ELF-1 (cell line): Measurements from ENCODE around the gene ELL.
A peak's percentile ranks its signal among the peaks of the same experiment; 100 is the strongest.

Experiments
- DNase-seq: peaks from one replicate; pipeline ENCODE4 v3.0.0-alpha.2; 2016; ENCODE audit warnings: low read depth, low spot score

ELL gene

GRCh38 chr19:18490728-18491127, 31.1 kb downstream of the ELL start:
- DNase-seq = no peak

GRCh38 chr19:18489627-18490184, 32.2 kb downstream of the ELL start:
- no peak for DNase-seq

DNA sequence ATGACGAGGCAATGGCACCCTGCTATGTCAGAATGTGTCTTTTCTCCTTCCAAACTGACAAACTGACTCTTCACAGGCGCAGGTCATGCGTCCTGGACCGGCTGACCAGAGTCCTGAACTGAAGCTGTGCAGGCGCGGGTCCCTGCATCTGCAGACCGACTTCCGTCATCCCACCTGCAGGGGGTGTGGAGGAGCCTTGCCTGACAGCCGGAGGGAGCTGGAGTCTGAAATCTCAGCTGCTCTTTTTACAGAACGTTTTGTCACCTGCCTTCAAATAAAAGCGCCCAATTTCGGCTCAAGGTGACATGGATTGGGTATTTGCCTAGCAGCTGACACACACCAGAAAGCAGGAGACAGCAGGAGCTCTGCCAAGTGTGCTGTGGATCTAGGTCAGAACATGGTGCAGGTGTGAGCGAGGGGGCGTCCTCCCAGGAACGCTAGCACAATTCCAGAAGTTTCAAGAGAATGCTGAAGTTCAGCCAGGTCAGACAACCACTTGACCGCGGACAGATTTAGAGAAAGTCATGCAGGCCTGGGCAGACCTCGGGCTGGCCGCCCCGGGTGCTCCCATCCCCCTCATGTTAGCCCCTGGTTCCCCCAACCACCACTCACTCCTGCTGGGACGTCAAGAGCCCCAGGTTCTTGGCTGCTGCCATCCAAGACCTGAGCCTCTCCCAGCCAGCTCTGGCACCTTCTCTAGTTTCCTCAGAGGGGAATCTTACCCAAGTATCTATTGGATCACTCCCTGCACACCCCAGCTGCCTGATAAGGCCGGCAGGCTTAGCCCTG, 32.8 kb downstream of the ELL start:
- peak; percentile 78 for DNase-seq

GRCh38 chr19:18488403-18488723, 33.5 kb downstream of the ELL start:
- DNase-seq = no peak

DNA sequence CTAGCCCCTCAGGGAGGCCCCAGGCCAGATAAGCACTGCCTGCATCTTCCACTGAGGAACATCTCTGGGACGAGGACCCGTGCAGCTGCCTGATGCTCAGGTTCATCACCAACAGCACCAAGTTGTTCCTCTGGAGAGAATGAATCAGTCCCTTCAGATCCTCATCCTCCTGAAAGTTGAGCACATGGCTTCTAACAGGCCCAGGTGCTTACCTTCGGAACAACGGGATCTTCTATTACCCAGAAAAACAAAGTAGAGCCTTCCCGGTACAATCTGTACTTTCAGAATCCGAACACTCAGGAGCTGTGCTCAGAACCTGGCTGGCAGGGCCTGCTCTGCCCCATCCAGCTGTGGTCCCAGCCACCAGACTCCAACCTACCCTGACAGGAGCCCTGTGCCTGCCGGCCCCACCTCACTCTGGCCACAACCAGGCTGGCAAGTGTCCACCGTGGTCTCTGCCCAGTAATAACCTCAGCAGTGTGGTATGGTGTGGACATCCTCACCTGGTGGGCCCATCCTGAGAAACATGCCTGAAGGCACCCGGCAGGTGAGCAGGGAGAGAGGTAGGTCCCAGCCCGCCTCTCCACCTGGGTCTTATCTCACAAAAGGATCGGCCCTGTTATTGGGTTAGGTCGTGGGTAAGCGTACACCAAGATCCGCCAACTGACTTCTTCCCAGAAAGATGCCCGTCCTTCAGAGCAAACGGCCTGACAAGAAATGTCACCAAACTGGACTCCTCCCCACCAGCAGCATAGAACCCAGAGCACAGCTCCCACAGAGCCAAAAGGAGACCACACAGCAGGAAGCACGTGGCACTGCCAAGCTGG, 34.1 kb downstream of the ELL start:
- no peak for DNase-seq

DNA sequence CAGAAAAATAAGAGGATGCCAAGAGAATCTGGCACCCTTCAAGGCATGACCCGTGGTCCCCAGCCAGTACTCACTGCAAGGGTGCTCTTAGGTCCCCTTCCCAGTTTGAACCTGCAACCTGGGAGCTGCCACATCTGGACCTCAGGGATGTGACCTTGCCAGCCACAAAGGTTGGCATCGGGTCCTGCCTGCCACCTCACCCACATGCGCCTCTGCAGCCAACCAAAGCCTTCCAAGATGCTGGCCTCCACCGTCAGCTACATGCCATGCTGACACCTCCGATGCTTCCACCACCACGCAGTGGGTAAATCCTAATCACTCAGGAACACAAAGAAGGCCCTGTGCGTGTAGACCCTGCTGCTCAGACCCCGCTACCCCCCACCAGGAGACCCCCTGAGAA, 35.1 kb downstream of the ELL start:
- DNase-seq = no peak

DNA sequence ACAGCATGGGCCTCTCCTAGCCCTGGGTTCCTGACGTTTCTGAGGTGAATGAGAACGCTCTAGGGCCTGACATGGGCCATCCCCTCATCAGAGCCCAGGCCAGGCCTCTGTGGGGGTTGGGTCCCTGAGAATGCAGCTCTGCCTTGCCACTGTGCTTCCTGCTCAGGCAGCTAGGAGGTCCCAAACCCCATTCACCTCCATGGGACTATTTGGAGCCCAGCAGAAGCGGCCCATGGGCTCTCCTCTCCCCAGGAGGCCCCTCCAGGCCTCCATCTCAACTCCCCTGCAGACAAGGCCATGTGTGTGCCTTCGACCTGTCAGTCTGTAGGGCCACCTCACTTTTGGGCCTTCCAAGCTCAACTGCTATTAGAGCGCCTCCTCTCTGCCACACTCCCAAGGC, 36.9 kb downstream of the ELL start:
- DNase-seq = no peak

DNA sequence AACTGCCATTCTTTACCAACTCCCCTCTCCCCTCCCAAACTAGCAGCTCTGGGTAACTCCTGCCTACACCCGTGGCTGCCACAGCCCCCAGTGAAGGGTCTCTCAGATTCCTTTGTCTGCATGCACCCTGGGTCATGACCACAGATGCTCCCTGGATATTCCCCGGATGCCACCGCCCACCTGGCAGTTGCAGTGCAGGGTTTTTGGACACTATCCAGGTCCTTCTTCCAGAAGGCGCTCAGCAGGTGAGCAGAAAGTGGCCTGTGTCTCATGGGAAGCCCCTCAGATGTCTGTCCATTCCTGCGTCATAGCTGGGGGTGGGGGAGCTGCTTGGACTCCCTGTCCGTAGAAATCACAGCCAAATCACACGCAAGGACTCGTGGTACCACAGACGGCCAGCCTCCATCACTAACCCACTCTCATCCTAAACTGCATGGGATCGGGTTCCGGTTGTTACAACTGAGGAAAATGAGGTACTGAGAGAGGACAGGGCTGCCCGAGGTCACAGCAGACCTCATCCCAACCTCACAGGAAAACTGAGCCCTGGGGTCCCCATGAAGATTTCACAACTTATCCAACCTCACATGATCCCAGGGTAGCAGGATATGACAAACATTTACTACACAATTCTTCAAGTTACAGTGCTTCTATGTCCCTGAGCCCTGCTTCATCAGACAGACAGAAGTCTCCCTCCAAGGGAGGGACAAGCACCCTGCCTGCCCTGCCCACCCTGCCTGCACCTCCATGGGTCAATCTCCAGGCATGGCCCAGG, 38.6 kb downstream of the ELL start:
- no peak for DNase-seq

- DNase-seq = no peak
Measured at GRCh38 chr19:18481505-18482222, 40.2 kb downstream of the ELL start.

- DNase-seq = no peak
Measured at GRCh38 chr19:18480006-18480691, 41.7 kb downstream of the ELL start.

DNA sequence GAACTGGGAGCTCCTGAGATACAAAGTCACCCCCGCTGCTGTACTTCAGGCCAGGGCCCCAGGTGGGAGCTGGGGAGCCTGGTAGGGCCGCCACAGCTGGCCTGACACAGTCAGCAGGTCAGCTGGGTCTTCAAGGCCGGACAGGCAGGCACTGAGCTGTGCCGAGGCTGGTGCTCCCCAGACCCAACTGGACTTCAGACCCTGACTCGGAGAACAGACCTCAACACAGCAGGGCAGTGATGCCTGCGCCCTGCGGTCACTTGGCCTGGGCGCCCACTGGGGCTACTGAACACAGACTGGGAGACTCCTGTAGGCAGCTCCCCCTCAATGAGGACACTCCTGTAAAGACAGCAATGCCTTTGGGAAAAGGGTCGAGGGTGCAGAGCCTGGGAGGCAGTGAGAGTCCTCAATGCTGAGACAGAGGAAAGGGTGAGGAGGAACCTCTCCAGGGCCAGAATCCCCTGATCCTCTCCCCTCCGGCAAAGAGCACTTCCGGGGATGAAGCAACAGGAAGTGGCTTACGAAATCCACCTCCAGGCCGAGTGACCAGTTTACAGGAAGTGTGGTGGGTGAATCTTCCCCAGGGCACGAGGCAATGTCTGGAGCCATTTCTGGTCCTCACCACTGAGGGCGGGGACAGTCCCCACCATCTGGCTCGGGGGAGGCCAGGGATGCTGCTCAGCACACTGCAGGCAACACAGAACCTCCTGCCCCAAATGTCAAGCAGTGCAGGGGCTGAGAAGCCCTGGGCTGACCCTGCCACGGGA, 43.1 kb downstream of the ELL start:
- peak; percentile 60 for DNase-seq

- no peak for DNase-seq
Measured at GRCh38 chr19:18477974-18478373, 43.9 kb downstream of the ELL start.

- no peak for DNase-seq
Measured at GRCh38 chr19:18477042-18477779, 44.7 kb downstream of the ELL start.

DNA sequence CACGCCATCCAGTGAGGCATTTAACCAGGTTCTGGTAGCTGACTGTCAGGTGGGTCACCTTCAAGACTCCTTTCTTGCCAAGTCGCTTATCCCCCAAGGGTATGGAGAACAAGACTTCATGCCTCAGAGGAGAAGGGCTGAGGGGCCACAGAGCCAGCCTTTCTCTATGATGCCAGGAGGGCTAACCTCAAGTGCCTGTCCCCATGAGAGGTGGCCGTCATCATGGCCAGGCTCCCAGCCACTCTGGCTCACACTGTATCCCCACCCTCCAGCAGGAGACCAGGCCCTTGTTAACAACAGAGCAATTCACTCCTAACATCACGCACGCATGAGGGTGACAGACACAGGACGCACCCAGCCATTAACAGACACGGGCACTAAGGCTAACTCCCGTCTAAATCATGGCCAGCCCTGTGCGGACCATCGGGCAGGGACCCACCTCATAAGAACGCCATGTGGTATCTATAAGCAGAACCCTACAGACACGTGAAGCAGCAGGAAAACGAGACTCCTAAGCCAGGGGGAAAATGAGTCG, 45.3 kb downstream of the ELL start:
- no peak for DNase-seq

GRCh38 chr19:18475762-18476331, 46.0 kb downstream of the ELL start:
- DNase-seq = no peak

DNA sequence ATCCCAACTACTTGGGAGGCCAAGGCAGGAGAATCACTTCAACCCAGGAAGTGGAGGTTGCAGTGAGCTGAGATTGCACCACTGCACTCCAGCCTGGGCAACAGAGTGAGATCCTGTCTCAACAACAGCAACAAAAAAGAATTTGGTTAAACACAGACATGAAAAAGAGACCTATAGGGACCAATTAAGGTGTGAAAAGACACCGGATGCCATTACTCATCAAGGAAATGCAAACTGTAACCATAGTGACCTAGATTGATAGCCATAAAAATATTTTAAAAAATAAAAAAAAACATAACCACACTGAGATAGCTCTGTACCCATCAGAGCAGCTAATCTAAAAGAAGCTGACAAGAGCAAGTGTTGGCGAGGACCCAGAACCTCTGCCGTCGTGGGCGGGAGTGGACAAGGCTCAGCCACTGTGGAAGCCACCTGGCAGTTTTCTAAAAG, 46.8 kb downstream of the ELL start:
- DNase-seq = no peak

DNA sequence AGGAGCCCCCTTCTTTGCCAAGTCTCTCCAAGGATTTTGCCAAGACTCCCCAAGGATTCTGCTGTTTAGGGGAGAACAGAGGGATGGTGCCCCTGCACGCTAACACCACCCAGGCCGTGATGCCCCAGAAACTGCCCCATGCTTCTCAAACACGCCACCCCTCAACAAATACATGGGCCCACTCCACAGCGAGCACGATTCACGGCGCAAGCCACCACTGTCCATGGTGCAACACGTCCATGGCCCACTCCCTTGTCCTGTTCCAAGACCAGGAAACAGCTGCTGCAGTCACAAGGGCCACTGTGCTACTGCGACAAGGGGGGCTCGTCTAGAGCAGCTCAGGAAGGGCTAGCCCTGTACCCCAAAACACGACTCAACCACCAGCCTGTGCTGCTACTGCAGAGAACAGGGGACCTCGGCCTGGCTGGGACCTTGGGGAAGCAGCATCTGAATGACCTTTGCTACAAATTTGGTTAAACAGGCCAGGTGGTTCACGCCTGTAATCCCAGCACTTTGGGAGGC, 47.4 kb downstream of the ELL start:
- DNase-seq = no peak

DNA sequence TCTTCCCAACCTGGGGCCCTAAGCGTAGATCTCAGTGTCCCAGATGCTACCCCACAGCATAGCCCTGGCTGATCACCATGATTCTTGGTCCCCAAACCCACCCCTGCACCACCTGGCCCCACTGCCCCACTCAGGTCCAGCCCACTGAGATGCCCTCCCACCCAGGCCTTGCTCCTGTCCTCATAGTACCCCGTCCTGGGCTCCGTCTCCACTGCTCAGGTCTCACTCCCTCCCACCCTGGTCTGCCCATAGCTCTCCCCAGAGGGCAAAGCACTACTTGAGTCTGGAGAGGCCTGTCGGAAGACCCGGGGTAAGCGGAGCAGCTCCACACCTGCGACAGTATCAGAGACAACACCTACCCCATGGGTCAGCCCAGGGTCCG, 48.2 kb downstream of the ELL start:
- no peak for DNase-seq
